Stimulated activated CD8-positive, alpha-beta memory T cell treated with anti-CD3 and anti-CD28 coated beads, Interleukin-2, amount 100 ng/mL, for 48 hours (primary cell): ENCODE data around the gene DDR2.

ENCODE experiments used
- DNase-seq, 2 donors: peaks; one replicate each; pipeline ENCODE4 v3.0.0-alpha.2; 2020; ENCODE audit warnings: low read depth in 2 of 2

The DDR2 gene

DNA sequence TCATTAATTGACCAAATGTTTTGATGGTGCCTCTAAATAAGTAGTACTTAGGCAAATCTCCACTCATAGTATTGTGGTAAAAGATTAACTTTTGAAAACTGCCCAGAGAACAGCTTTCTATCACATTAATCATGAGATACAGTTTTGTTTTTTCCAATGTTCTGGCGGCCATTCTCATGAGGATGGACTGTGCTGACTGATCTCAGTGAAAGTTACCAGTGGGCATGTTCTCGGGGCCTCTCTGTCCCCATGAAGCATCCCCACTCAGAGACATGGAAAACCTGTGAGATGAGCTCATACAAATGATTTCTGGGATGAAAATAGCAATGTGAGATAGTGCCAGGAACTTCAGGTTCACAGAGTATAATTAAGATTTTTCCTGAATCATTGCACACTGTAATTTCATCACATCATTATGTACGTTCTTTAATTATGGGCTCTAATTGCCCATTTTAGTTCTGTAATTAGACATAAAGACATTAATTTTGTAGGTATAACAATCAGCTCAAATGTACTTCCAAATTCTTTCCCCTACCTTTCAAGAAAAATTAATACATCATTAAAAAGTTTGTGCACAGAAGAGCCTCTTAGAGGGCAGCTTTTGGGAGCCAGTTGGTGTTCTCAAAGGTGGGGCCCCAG lies 40.5 kb downstream of the DDR2 start:
- DNase-seq = no peak

DNA sequence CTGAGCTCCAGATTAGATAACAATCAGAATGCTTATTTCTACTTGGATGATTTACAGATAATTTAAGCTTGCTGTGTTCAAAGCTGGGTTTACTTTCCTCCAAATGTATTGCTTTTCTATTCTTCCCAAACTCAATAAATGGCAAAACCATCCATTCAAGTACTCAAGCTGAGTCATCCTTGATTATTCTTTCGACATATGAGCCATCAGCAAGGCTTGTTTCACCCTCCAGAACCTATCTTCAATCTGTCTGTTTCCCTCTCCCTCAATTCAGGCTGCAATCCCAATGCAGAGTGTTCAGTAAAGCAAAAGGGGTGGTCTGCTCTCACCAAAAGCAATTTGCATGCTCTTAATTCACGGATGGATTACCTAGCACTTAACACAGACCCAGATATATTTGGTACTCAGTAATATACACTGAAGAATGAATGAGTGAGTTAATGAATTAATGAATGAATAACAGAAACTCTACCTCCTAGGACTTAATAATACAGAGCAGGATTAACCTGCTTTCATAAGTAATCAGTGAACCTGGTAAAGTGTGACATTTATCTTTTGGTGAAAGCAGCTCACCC lies 41.9 kb downstream of the DDR2 start:
- DNase-seq = no peak

DNA sequence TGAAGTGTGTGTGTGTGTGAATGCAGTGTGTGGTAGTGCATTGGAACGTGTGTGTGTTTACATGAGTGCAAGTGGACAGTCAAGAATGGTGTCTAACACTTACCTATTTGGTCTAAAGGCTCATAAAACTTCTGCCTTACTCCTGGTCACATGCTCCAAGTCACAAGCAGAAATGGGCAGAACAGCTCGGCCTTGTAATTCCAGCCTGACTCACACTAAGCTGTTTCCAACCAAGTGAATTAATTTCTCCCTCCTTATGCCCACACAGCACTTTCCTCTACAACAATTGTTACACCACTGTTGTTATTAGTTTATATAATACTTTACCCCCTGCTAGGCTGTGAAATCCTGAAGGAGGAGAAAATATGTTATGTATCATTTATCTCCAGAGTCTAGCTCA lies 43.8 kb downstream of the DDR2 start:
- no peak for DNase-seq

DNA sequence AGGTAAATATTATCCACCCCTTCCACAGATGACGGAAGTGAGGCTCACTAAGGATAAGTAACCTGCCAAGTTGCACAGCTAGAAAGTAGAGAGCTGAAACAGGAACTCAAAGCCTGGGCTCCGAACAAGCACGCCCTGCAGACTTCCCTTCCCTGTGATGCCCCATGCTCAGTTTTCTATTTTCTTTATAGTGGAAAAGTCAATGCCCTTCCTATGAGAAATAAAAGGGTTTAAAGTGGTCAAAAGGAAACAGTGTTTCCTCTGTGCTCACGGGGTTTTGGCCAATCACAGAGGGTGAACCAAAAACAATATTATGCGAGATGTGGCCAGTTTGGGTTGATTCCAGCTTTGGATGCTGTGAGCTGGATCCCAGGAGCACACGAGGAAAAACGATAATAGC lies 44.5 kb downstream of the DDR2 start:
- DNase-seq = no peak

DNA sequence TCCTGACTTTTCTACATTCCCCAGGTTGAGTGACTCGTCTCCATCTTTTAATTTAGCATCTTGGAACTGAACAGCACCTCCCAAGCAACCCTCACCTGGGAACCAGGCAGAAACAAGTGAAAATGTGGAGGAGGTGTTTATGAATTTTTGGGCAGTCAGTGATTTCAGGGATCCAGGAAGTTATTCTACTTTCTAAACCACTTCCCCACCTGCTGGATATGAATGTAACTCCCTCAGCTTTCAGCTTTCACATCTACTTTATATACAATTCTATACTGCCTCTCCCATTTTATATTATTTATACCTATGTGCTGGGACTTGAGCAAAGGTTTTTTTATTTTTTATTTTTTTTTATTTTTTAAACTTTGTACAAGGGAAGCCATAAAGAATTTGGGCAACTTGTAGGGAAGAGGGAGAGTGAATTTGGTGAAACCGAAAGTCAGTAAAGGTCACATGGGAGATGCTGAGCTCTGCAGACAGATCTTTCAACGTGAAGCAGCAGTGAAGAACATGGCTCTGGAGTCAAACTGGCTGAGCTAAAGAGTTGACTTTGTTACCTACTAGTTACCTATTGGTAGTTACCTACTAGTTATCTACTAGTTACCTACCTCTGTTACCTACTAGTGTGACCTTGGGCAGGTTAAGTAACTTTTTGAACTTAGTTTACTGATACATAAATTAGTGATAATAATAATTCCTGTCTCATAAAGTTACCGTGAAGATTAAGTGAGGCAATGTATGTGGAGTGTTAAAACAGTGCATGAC lies 45.5 kb downstream of the DDR2 start:
- DNase-seq = no peak

DNA sequence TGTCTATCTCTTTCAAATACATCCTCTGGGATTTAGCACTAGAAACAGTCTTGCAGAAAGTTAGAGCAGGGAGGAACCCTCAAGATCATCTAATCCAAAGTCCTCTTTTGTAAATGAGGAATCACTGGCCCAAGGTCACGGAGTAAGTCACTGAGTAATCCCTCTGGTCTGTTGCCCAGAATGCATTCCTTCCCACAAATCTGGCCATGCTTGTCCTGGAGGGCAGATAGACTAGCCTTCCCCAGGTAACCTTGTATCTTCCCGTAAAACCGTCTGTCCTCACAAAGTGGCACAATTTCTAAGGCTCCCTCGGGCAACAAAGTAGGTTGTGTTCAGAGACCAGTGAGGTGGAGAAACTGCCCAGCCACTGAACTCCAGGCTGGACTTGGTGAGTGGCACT lies 46.2 kb downstream of the DDR2 start:
- no peak for DNase-seq

DNA sequence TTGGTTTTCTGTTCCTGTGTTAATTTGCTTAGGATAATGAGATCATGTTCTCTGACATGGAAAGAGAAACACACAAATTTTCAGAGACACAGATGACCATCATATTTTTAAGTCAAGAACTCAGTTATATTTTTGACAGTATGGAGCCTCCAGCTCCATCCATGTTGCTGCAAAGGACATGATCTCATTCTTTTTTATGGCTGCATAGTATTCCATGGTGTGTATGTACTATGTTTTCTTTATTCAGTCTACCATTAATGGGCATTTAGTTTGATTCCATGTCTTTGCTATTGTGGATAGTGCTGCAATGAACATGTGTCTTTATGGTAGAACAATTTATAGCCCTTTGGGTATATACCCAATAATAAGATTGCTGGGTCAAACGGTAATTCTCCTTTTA lies 47.0 kb downstream of the DDR2 start:
- no peak for DNase-seq

DNA sequence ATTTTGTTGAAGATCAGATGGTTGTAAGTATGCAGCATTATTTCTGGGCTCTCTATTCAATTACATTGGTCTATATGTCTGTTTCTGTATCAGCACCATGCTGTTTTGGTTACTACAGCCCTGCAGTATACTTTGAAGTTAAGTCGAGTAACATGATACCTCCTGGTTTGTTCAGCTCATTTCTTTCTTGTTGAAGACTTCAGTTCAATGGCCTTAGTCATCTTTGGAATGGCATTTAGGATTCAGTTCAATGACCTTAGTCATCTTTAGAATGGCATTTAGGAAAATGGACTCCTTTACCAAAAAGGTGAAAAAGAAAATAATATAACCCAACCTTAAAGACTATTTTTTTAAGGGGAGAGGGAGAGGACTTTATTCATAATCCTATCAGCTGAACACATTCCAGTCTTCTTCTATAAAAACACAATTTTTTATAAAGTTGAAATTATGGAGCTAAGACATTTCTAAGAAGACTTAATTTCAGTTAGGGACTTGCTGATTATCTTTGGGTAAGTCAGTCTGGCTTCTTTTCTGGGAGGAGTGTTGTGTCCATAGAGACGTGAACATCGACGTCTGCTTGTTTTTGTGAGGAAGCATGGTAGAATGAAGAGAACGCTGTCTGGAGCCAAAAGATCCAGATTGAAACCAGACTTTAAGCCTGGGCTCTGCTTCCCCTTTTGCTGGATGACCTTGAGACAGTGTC lies 48.3 kb downstream of the DDR2 start:
- no peak for DNase-seq

DNA sequence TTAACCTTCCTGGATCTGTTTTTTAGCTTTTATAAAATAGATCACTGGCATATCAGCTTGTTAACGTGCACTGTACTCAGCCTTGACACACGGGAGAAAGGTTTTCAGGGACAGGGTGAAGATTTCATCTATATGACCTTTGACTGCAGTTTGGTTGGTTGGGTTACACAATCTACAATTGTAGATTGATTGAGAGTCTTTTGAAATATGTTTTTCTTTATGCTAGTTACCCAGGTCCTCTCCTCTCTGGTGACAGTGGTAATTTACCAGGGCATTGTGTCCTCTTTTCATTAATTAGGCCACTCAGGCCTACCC lies 48.8 kb downstream of the DDR2 start:
- DNase-seq = no peak

DNA sequence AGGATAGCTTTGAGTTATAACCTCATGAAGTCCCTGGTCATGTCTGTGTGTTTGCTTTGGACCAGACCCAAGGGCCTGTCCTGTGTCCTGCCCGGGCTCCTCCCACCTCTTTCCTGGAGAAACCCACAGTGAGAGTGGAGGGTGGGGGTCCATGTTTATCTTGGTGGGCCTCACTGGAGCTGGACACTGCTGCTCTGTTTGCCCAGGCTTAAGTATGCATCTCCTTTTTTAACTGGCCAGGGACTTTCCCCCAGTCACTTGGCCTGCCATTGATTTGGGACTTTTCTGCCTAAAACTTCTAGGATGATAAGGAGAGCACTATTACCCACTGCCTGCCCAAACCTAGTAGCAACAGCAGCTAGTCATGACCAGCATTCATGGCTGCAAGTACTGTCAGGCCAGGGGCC lies 49.8 kb downstream of the DDR2 start:
- no peak for DNase-seq

DNA sequence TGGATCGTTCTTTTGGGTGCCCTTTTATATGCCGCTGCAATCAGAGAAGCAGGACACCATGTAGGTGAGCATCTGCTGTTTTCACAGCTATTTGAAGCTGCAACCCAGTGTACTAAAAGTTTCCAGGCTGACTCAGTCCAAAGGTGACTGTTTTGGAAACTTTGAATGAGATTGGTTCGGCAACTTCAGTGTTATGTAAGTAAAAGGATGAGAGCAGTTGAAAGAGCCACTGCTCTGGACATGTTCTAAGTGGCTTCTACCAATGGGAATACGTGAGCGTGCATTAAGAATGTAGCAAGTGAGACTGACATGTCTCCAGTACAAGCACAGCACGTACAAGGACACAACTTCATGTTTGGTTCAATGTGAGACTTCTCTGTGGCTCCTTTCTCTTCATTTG lies 55.6 kb downstream of the DDR2 start:
- DNase-seq = no peak

DNA sequence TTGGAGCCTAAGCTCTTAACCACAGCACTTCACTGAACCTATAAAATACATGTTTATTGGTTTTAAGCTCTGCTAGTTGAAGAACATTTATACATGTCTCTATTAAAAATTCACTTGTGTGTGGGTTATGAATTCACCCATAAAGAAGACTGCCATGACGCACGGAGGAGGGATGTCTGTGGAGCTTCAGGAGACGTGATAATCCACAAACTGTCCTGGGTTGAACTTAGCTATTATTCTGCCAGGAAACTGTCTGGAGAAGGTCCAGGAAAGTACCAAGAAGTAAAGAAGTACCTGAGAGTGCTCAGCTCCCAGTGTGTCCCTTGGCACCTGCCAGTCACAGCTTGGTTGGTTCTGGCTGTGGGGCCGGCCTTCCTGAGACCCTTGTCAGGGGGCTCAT lies 56.3 kb downstream of the DDR2 start:
- no peak for DNase-seq

DNA sequence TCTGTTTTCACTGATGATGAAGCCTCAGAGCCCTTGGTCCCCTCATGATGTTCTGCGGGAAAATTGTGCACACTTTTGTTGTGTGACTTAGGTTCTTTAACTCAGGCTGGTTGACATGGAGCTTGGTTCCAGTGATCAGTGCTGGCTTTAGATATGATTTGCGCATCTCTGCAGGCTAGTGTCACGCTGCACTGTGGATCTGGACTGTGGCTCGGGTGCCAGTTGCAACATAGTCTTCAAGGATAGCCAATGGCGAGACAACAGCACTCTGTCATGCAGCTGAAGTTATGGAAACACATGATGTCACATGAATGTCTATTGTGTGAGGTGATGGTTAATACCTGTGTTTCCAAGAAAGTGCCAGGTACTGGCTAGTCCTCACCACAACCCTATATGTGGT lies 56.7 kb downstream of the DDR2 start:
- no peak for DNase-seq

DNA sequence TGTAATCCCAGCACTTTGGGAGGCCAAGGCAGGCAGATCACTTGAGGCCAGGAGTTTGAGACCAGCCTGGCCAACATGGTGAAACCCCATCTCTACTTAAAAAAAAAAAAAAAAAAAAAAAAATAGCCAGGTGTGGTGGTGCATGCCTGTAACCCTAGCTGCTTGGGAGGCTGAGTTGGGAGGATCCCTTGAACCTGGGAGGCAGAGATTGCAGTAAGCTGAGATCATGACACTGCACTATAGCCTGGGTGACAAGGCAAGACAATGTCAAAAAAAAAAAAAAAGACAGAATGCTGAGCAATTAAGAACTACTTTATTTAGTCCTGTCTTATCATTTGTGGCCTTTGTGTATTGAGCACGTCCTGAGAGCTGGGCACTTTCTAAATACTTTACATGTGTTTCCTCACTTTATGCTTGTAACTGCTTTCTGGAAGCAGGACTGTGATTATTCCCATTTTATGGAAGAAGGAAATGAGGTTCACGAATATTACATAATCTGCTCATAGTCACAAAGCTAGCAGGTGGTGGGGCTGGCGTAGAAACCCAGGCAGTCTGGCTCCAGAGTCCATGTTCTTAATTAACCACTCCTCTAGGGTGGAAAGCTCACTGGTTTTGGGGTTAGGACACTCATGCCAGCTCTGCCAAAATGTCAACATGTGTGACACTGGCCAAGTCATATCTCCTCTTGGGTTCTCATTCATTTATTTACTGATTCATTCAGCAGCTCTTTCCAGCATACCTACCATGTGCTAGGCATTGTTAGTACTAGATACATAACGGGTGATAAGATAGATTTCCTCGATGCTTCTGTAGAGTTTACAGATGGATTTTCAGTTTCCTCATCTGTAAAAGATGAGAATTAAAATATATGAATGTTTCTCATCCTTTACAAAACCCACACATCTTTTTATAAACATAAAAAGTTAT lies 57.7 kb downstream of the DDR2 start:
- no peak for DNase-seq

DNA sequence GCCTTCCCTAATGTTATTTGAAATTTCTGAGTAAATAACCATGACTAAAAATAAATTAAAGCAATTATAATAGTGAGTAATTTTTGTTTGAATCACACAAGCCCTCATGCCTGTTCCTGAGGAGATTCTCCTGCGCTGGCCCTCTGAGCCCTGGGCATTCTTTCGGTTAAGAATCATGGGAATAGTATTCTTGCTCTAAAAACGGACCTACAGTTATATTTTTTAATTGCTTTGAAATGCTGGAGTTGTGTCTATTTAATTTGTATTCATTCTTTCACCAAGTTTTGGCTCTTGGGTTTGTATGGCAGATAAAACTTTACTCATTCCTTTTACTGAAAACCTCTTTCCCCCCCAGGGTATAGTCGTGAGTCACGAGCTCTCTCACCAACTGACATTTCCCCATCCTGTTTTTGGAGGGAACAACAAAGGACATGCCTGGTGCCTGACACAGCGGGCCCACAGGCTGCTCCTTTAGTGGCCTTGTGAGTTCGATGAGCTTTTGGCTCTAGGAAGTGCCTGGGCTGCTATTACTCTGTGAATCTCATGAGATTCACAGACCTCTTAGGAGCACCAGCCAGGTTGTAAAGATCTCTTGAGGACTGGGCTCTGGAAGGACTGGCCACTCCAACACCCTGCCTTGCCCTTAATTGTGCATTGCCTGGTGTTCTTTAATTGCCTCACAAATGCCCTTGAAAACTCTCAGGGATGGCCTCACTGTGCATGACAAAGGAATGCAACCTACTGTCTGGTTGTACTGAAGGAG lies 58.6 kb downstream of the DDR2 start:
- DNase-seq = no peak

DNA sequence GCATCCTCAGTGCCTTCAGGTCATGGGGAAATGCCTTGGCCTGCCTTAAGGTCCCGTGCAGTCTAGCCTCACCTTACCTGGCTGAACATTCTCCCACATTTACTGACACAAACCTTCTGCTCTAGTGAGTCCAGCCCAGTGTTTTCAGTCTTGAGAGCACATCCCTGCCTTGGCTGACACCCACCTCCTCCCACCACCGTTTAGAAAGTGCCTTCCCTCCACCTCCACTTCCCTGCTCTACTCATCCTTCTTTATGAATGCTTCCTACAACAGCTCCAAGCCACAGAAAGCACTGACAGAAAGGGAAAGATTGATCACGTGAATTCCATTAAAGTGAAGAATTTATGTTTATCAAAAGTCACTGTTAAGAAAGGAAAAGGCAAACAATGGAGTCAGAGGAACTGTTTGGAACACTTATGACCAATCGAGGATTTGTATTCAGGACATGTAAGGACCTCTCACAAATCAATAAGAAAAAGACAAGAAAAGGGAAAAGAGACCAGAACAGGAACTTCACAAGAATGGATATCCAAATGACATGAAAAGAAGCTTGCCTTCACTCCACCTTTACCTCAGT lies 59.8 kb downstream of the DDR2 start:
- no peak for DNase-seq

DNA sequence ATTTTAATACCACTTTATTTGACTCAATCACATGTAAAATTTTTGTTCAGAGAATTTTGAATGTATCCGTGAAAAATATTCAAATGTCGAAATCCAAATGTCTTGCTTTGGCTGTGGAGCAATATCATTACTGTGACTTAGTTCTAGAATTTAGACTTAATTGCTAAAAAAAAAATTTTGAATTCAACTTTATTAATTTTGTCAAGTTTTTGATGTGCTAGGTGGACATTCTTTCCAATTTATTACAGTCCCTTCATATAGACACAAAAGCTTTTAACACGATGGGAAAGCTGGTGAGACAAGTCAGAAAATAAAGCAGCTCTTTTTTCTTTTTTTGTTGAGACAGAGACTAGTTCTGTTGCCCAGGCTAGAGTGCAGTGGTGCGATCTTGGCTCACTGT lies 62.6 kb downstream of the DDR2 start:
- DNase-seq = no peak

DNA sequence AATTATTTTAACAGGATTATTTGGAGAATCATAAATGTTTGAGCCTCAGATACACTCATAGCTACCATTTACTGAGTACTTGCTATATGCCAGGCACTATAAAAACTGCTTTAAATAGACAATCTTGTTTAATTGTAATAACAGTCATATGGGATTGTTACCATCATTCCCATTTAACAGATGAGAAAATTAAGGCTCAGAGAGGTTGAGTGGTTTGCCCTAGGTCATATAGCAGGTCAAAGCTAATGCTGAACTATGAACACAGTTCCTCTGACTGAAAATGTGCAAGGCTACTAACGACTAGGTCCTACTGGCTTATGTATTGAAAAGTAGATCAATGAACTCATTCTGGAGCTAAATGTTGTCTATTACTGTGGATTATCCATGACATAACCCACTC lies 63.4 kb downstream of the DDR2 start:
- DNase-seq = no peak

DNA sequence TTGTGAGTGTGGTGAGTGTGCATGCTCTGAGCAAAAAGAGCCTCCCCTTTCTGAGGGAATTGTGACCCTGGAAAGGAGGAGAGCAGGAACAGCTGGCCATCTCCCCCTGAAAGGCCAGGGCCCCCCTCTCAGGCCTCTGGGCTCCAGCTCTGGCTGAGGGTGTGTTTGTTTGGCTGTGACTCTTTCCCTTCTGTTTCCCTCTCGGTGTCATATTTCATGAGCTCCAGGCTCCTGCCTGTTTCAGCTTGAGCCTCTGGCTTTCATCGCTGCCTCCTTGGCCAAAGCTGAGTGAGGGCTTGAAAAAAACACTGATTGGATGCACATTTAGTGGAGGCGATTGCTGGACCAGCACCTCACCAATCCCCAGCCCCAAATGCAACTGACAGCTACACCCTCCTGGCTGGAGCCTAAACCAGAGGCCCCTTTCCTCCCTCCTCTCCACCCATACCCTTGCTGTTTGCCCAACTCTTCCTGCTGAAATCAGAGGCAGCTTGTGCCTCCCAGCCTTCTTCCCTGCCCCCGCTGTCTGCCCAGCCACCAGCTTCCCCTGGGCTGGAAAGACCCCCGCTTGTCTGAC lies 64.1 kb downstream of the DDR2 start:
- no peak for DNase-seq

DNA sequence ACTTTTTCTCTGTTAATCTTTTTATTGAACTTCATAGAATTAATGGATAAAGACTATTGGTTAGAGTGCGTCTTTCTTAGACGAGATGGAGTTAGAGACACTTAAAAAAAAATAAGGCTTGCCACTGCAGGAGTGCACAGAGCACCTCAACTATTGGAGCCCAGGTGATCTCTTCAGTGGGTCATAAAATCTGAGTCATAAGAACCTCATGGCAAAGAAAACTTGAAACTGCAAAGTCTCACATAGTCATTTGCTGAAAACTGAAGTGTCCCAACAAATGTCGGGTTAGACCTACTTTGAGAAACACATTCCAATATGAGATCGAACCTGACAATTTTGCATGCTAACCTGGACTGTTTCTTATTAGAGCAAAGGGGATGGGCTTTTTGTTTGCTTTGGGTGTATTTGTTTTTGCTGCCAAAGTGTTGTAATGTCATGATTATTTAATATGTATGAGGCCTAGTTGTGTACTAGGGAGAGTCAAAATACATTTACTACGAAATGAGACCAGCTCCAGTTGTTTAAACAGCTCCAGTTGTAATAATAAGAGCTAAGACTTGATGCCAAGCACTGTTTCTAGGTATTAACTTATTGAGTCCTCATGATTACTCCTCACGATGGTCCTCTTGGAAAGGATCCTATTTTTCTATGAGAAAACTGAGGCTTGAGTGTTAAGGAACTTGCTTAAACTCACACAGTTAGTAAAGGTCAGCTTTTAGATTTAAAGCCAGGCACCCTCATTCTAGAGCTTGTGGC lies 65.1 kb downstream of the DDR2 start:
- DNase-seq = no peak
